Measurements from ENCODE around the gene FHIT.

DNA sequence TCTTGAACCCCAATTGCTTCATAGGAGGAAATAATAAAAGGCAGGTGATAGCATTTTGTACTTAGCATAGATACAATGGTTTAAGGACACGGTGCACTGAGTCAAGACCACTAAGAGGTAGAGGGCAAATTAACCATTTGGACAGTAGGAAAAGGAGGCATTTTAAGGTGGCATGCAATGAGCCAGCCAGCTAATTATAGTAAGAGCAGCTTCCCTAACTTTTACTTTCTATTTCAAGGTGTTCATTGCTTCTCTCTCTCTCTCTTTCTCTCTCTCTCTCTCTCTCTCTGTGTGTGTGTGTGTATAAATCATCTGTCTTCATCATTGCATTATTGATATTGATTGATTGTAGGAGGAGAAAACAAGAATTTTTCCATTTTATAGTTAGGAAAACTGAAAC, 1461.0 kb downstream of the FHIT start:
- TF ChIP-seq, protein P1, sequence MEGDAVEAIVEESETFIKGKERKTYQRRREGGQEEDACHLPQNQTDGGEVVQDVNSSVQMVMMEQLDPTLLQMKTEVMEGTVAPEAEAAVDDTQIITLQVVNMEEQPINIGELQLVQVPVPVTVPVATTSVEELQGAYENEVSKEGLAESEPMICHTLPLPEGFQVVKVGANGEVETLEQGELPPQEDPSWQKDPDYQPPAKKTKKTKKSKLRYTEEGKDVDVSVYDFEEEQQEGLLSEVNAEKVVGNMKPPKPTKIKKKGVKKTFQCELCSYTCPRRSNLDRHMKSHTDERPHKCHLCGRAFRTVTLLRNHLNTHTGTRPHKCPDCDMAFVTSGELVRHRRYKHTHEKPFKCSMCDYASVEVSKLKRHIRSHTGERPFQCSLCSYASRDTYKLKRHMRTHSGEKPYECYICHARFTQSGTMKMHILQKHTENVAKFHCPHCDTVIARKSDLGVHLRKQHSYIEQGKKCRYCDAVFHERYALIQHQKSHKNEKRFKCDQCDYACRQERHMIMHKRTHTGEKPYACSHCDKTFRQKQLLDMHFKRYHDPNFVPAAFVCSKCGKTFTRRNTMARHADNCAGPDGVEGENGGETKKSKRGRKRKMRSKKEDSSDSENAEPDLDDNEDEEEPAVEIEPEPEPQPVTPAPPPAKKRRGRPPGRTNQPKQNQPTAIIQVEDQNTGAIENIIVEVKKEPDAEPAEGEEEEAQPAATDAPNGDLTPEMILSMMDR (IDR thresholded peaks at IDR 0.05; ENCODE audit: low read depth, low read length, poor library complexity, severe bottlenecking), result no peak
- no peak for TF ChIP-seq EZH2phosphoT487 (IDR thresholded peaks at IDR 0.05; ENCODE audit: borderline replicate concordance, low read length)
